Thoracic aorta (tissue), 2 donors: ENCODE data around the gene INPP1. TPM values are rescaled to one million over a fixed set of nuclear protein-coding genes. Genes with fewer than 3 reads are reported as not detected.
"Not testable (repeated sequence)": the region's sequence is repeated elsewhere in the genome, so short reads cannot be mapped to it uniquely, and the experiment has no call there.

Source experiments
- ATAC-seq: fragments of 150-250 bp; one replicate; pipeline ENCODE4 v1.8.0; 2017; ENCODE audit warnings: low read depth; ENCODE audit not compliant: insufficient number of reproducible peaks, low FRiP score
- DNase-seq: peaks from one replicate; pipeline ENCODE4 v3.0.0-alpha.2; 2020; ENCODE audit warnings: low spot score
- H3K27ac ChIP-seq, 2 donors: fragments of 200-600 bp; sonication (generic); 1 replicate in 1 of 2; 2 replicates in 1 of 2; pipeline ENCODE4 v1.5.1; 2016; ENCODE audit warnings: mild to moderate bottlenecking in 2 of 2, moderate library complexity in 2 of 2
- H3K27me3 ChIP-seq: fragments of 200-600 bp; sonication (generic); replicated peaks from 2 replicates; pipeline ENCODE4 v1.6.0; 2016; ENCODE audit warnings: mild to moderate bottlenecking; ENCODE audit not compliant: insufficient read depth
- H3K36me3 ChIP-seq: fragments of 200-600 bp; sonication (generic); one replicate; pipeline ENCODE4 v1.5.1; 2016
- H3K4me1 ChIP-seq, 2 donors: fragments of 200-600 bp; sonication (generic); 1 replicate in 1 of 2; 2 replicates in 1 of 2; pipeline versions ENCODE4 v1.5.1 to v1.6.0; 2016; ENCODE audit warnings: low read depth in 2 of 2, mild to moderate bottlenecking in 1 of 2; ENCODE audit not compliant: control insufficient read depth in 1 of 2
- H3K4me3 ChIP-seq: fragments of 200-600 bp; sonication (generic); 2 replicates; pipeline ENCODE4 v1.5.1; 2016; ENCODE audit warnings: mild to moderate bottlenecking
- H3K9me3 ChIP-seq: fragments of 200-600 bp; sonication (generic); 2 replicates; pipeline ENCODE4 v1.5.1; 2016
- total RNA-seq, 2 donors: library from RNA; depleted of rRNA; stranded (reverse); fragments of >200 nt; gene quantifications; one replicate each; pipeline versions ENCODE4 v1.1.0 to v1.2.3, GENCODE V29; 2016
- TF ChIP-seq, protein P1 (sequence below): fragments of 200-600 bp; sonication (generic); IDR thresholded peaks from one replicate; pipeline ENCODE4 v1.5.1; 2019; ENCODE audit warnings: antibody characterized with exemption

The INPP1 gene
- total RNA-seq, 2 donors from 2014 or later = 13.0 to 36.6 TPM

DNA sequence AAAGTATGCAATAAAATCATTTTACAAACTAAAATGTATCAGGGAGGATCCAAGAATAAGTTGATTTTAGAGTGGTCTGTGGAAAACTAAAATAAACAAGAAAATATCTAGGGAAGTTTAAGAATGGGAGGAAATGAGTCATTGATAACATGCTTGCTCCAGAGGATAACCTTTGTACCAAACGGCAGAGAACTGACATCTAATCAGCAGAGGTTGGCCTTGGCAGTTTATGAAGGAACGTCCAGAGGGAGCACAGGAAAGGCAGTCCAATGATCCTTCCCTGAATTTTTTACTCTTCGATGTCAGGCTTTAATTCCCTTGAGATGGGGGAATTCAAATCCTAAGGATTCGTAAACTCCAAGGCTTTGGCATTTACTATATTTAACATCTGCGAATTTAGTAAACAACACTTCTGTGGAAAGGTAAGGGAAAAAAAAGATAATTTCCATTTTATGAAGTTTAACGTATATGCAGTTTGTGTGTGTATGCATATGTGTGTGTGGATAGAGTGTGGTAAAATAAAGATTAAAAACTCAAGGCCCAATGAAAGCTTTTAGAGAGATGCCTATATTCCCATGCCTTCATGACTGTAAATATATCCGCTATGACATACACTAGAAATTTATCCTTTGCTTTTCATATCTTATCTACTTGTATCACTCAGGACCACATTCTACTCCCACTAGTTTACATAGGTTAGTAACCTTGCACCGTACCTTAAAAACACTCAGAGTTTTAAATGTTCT lies 8.7 kb upstream of the INPP1 start:
- no peak for ATAC-seq
- Histone ChIP-seq H3K4me3 (no peak overlapping the region), H3K27ac (peak overlapping the region; percentile 18 to 65), H3K27me3 (no peaks in the 10 kb centered on the region), H3K9me3 (no peaks in the 10 kb centered on the region), H3K4me1 (peaks cover 0 to 19% of the 10 kb centered on the region in 2 donors), H3K36me3 (no peaks in the 10 kb centered on the region)
- no peak for DNase-seq
- TF ChIP-seq, protein P1, sequence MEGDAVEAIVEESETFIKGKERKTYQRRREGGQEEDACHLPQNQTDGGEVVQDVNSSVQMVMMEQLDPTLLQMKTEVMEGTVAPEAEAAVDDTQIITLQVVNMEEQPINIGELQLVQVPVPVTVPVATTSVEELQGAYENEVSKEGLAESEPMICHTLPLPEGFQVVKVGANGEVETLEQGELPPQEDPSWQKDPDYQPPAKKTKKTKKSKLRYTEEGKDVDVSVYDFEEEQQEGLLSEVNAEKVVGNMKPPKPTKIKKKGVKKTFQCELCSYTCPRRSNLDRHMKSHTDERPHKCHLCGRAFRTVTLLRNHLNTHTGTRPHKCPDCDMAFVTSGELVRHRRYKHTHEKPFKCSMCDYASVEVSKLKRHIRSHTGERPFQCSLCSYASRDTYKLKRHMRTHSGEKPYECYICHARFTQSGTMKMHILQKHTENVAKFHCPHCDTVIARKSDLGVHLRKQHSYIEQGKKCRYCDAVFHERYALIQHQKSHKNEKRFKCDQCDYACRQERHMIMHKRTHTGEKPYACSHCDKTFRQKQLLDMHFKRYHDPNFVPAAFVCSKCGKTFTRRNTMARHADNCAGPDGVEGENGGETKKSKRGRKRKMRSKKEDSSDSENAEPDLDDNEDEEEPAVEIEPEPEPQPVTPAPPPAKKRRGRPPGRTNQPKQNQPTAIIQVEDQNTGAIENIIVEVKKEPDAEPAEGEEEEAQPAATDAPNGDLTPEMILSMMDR = no peak

DNA sequence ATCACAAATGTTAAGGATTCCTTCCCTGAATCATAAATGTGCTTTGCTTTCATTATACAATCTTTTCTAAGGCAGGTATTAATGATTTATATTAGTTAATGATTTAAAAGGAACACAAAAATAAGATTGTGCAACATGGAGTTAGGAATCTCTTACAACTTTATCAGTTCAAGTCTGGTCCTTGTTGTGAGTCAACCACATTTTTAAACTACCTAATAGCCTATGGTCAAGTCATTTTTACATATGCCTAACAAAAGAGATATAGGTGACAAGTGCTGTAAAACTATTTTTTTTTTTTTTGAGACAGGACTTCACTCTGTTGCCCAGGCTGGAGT lies 8.2 kb upstream of the INPP1 start:
- Histone ChIP-seq H3K36me3 (no peaks in the 10 kb centered on the region), H3K9me3 (no peaks in the 10 kb centered on the region), H3K27me3 (no peaks in the 10 kb centered on the region), H3K4me1 (peaks cover 0 to 19% of the 10 kb centered on the region in 2 donors), H3K4me3 (no peak overlapping the region), H3K27ac (no peak overlapping the region)
- no peak for DNase-seq
- ATAC-seq = no peak
- TF ChIP-seq, protein P1 = no peak

DNA sequence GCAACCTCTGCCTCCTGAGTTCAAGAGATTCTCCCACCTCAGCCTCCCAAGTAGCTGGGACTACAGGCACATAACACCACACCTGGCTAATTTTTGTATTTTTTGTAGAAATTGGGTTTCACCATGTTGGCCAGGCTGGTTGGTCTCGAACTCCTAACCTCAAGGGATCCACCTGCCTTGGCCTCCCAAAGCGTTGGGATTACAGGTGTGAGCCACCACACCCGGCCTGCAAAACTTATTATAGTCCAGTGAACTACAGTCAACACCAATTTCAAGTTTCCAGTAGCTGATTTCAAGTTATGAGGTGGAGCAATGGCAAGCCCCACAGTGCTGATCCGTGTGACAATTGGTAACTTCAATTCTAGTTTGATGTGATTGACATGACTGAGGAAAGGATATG lies 7.8 kb upstream of the INPP1 start:
- H3K27me3 ChIP-seq, H3K4me3 ChIP-seq, DNase-seq, ATAC-seq, H3K27ac ChIP-seq, H3K36me3 ChIP-seq, H3K9me3 ChIP-seq: not testable (repeated sequence)
- peaks cover 0 to 19% of the 10 kb centered on the region in 2 donors for H3K4me1 ChIP-seq

GRCh38 chr2:190336420-190336819 lies 7.0 kb upstream of the INPP1 start:
- no peaks in the 10 kb centered on the region for H3K9me3 ChIP-seq
- DNase-seq (no peak), ATAC-seq (no peak)
- H3K27ac ChIP-seq = no peak overlapping the region
- H3K27me3 ChIP-seq = no peaks in the 10 kb centered on the region
- H3K4me1 ChIP-seq = peaks cover 0 to 19% of the 10 kb centered on the region in 2 donors
- H3K36me3 ChIP-seq = no peaks in the 10 kb centered on the region
- TF ChIP-seq, protein P1 = no peak
- no peak overlapping the region for H3K4me3 ChIP-seq

- no peaks in the 10 kb centered on the region for H3K36me3 ChIP-seq
- H3K4me1 ChIP-seq = peaks cover 0 to 14% of the 10 kb centered on the region in 2 donors
- TF ChIP-seq, protein P1 = no peak
- H3K27ac ChIP-seq = no peak overlapping the region
- no peaks in the 10 kb centered on the region for H3K9me3 ChIP-seq
- no peak overlapping the region for H3K4me3 ChIP-seq
- DNase-seq (no peak), ATAC-seq (no peak)
- no peaks in the 10 kb centered on the region for H3K27me3 ChIP-seq
Measured at GRCh38 chr2:190338453-190338852, 4.9 kb upstream of the INPP1 start.

GRCh38 chr2:190339394-190339793 lies 4.0 kb upstream of the INPP1 start:
- no peak for ATAC-seq
- peaks cover 0 to 6% of the 10 kb centered on the region in 2 donors for H3K4me1 ChIP-seq
- no peaks in the 10 kb centered on the region for H3K36me3 ChIP-seq
- no peak overlapping the region for H3K4me3 ChIP-seq
- TF ChIP-seq, protein P1 = no peak
- no peaks in the 10 kb centered on the region for H3K9me3 ChIP-seq
- no peaks in the 10 kb centered on the region for H3K27me3 ChIP-seq
- no peak for DNase-seq
- H3K27ac ChIP-seq = no peak overlapping the region
